ENCODE measurements around the gene PDCL2.
"Not testable (repeated sequence)": the region's sequence is repeated elsewhere in the genome, so short reads cannot be mapped to it uniquely, and the experiment has no call there.

Gene PDCL2

DNA sequence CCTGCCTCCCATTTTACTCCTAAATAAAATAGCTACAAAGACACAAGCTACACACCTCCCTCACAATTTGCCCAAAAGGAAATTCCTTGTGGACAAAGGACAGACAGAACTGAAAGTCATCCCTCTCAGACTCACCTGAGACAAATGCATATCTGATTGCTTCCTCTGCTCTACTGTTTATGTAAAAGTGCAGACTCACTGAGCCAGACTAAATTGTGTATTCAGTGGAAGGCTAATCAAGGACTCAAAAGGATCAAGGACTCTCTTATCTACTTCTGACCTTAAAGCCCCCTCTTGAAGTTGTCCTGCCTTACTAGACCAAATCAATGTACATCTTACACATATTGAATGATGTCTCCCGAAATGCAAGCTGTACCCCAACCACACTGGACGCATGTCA, 3.9 kb downstream of the PDCL2 start:
- DNase-seq (ENCODE audit: low read depth), result no peak

DNA sequence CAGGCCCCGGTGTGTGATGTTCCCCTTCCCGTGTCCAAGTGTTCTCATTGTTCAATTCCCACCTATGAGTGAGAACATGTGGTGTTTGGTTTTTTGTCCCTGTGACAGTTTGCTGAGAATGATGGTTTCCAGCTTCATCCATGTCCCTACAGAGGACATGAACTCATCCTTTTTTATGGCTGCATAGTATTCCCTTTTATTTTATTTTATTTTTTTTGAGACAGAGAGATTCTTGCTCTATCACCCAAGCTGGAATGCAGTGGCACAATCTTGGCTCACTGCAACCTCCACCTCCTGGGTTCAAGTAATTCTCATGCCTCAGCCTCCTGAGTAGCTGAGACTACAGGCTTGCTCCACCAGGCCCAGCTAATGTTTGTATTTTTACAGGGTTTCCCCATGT, 9.3 kb downstream of the PDCL2 start:
- not testable (repeated sequence) for DNase-seq (ENCODE audit: low read depth)

- no peak for DNase-seq (ENCODE audit: low read depth)
Observed at GRCh38 chr4:55578341-55579010, 13.6 kb downstream of the PDCL2 start.

DNA sequence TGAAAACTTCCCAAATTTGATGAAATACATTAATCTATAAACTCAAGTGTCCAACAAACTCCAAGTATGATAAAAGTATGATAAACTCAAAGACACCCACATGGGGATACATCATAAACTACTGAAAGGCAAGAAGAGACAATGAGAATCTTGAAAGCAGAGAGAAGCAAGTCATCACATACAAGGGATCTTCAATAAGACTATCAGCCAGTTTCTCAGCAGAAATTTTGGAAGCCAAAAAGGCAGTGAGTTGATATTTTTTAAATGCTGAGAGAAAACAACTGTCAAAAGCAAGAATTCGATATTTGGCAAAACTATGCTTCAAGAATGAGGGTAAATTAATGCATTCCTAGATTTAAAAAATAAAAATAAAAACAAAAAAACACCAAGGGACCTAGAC, 16.5 kb downstream of the PDCL2 start:
- DNase-seq (ENCODE audit: low read depth), result no peak

DNA sequence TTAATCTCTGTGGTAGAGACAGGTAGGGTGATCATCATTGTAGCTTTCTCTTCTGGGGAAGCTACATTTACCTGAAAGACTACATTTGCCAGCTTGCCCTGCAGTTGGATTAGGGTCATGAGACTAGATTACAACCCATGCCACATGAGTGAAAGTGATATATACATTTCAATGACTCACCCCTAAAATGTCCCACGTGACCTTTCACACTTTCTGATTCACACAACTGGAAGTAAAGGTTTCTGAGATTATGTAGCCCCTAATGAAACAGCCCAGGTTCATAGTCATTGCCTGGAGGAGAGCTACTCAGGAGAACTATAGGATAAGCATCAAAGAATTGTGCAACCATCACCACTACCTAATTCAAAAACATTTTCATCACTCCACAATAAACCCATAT, 17.8 kb downstream of the PDCL2 start:
- no peak for DNase-seq (ENCODE audit: low read depth)

DNA sequence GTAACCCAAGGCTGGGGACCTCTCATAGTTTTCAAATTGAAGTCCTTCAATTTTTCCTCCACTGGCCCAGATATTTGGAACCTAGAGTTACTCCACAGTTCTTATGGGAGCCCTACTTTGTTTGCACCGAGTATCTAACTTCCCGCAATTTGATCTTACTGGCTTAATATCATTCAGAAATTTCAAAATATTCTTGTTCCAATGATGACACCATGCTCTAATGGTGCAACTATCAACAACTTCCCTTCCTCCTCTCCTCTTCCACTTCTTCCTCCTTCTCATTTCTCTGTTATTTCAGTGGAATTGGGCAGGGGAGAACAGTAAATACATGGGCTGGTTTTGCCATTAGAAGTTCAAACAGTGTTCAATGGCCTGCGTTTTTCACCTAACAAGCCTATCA, 20.2 kb downstream of the PDCL2 start:
- DNase-seq (ENCODE audit: low read depth), result no peak

GRCh38 chr4:55568905-55569504, 23.0 kb downstream of the PDCL2 start:
- DNase-seq (ENCODE audit: low read depth), result no peak

DNA sequence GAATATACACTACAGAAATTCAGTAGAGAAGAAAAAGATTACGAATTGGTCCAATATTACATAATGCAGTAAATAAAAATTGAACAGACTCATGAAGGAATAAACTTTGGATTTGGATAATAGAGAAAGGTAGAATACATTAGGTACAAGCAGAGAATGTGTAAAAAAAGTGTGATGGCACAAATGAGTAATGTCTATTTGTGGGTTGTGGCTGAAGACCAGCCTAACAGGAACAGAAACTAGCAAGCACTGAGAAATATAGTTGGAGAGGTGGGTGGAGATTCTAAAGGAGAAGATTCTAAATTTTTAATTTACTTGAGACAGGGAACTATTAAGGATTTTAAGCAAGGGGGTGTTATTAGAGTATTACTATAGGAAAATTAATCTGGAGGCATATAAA, 30.2 kb downstream of the PDCL2 start:
- no peak for DNase-seq (ENCODE audit: low read depth)

DNA sequence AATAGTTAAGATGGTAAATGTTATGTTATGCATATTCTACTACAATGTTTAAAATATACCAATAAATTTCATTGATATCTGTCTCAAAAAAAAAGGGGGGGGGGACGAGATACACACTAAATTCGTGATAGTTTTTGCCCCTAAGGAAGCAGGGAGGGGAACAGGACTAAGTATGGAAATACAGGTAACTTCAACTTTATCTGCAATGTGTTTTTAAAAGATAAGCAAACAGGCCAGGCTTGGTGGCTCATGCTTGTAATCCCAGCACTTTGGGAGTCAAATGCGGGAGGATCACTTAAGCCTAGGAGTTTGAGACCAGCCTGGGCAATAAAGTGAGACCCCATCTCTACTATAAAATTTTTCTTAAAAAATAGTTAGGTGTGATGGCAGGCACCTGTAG, 31.9 kb downstream of the PDCL2 start:
- no peak for DNase-seq (ENCODE audit: low read depth)

GRCh38 chr4:55554453-55555030, 37.5 kb downstream of the PDCL2 start:
- no peak for DNase-seq (ENCODE audit: low read depth)

DNA sequence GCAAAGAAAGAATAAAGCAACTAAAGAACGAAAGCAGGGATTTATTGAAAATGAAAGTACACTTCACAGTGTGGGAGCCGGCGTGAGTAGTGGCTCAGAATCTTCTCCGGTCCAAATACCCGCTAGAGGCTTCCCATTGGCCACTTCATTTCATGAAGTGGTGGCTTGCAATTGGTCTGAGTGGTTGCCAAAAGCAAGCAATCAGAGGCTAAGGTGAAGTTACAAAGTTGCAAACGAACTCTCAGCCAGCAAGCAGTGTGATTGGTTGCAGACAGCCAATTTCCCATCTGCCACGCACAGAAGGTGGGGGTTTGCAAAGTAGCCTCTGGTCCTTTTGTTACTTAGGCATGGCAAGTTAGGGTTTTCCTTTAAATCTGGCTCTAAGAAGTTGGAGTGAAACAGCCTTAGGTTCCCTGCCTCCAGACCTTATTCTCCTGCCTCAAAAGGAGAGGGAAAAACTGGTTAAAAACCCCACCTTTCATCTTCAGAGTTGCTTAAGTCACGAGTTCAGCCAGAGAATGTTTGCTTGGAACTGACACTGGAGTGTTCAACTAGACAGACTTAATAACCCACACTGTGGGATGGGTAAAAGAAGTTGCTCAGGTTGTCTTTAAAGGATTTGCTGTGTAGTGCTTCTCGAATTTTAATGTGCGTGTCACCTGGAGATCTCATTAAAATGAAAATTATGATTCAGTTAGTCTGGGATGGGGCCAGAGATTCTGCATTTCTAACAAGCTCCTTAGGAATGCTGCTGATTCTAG, 38.4 kb downstream of the PDCL2 start:
- no peak for DNase-seq (ENCODE audit: low read depth)

DNA sequence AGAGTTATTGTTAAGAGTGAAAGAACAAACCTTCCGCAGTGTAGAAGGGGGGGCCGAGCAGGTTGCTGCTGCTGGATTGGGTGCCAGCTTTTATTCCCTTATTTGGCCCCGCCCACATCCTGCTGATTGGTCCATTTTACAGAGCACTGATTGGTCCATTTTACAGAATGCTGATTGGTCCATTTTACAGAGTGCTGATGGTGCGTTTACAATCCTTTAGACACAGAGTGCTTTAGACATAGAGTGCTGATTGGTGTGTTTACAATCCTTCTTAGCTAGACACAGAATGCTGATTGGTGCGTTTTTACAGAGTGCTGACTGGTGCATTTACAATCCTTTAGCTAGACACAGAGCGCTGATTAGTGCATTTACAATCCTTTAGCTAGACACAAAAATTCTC, 40.1 kb downstream of the PDCL2 start:
- DNase-seq (ENCODE audit: low read depth), result not testable (repeated sequence)

DNA sequence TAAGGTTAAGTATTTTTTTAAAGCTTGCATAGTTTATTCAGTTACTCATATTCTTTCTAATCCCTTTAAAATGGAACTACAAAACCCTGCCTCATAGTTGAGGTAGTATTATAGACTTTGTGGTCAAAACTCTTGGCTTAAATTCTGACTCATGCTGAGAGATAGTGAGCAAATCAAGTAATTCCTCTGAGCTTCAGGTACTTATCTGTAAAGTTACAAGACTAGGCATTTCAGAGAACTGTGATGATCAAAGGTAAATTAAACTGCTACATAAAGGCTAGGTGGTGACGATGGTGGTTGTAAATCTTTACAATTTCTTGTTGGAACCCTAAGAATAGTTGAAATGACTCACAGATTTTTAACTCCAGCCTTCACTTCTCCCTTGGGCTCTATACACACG, 42.2 kb downstream of the PDCL2 start:
- no peak for DNase-seq (ENCODE audit: low read depth)

DNA sequence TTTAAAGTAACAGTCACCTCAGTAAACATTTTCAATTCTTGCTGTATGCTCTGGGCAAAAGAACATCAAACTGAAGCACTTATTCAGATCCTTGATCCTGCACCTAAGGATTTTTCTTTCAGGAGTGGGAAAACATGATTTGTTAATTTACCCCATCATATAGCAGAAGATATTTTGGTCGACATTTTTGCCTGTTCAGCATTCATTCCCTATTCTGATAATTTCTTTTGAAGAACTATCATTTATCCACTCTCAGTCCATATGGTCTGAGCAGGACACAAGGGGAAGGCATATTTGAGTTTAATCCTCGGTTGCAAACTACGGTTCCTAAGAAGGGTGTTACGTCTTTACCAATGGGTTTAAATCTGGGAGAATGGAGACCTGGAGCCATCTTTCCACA, 44.1 kb downstream of the PDCL2 start:
- DNase-seq (ENCODE audit: low read depth), result no peak

- no peak for DNase-seq (ENCODE audit: low read depth)
Observed at GRCh38 chr4:55547466-55547770, 44.6 kb downstream of the PDCL2 start.

DNA sequence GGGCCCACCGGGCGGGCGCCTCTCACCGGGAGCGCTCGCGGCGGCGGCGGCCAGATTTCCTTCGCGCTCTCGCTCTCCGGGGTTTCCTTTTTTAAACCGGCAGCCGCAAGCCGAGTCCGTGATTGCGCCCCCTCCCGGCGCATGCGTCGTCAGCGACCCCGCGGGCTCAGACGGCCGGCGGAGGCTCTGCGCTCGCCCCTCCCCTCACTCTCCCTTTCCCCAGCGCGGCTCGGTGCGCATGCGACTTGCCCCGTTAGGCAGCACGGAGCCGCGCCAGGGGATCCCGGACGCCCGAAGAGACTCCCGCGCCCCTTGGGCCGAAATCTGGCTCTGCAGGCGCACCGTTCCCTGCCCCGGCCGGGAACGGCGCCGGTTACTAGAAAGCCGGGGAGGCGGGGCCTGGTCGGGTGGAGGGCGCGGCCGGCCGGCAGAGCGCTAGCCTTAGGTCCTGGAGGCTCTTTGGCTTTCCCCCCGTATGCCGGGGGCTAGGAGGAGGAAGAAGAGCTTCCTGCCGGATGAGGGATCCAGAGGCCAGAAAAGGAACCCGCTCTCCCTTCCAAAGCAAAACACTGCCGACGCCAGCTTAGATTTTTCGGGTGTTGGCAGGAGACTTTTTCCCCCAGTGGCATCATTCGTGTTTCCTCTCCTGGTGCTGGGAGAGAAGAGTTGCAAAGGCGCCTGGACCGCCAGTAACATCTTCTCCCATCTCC, 45.1 kb downstream of the PDCL2 start, which contains the start of gene CLOCK:
Gene CLOCK, minus strand, starts transcription at position 154 of the 710 bp plus-strand sequence. CDS start 64,124 bp downstream, outside the sequence.
- peak; percentile 67 for DNase-seq (ENCODE audit: low read depth)

GRCh38 chr4:55546506-55546755, 45.6 kb downstream of the PDCL2 start:
- no peak for DNase-seq (ENCODE audit: low read depth)

DNA sequence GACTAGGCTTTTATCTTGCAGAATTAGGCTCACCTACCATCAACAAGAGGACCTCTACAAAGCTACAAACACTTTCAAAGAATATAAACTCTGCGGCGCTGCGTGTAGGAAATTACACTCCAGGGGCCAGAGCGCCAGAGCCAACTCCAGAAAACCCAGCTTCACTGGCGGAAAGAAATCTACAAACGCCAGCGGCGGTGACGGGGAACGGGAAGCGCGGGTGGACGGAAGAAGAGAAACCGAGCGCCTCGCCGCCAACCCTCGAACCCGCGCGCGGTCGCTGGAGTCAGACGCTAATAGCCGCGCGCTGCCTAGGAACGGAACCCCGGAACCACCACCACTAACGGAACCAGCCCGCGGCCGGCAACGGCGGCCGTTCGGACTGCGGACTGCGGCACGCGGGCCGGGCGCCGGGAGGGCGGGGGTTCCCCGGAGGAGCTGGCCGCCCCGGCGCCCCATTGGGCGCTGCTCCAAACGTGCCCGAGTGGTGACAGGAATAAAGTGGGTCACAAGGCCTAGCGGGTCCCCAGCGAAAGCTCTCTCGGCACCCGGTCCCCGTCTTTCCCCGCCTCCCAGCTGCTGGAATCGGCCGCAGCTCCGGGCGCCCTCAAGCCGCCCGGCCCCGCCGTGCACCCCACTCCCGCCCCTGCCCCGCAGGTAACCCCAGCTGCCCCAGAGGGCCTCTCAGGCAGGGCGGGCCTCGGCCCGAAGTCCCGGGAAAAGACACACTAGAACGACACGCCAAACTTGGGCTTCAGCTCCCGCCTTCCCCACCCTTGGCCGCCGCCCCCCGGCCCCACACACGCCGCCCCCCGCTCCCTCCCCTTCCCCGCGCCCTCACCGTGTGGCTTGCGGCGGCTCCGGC, 46.2 kb downstream of the PDCL2 start:
- DNase-seq (ENCODE audit: low read depth), result peak; percentile 27

DNA sequence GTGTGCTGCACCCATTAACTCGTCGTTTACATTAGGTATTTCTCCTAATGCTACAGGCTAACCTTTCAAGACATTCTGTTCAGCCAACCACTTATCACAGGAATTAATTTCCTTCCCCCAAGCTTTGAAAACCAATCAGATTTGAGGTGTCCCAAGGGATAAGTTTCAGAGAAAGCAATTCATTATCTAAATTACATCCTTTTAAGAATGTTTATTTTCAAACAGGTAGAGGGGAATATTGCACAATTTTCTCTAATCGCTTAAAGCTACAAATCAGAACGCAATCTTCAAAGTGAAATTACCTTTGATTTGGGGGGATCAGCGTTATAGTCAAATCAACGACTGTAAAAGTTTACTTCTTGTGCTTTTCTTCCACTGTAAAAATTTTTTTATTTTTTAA, 46.9 kb downstream of the PDCL2 start:
- no peak for DNase-seq (ENCODE audit: low read depth)

- DNase-seq (ENCODE audit: low read depth), result no peak
Observed at GRCh38 chr4:55543858-55544257, 48.2 kb downstream of the PDCL2 start.

DNA sequence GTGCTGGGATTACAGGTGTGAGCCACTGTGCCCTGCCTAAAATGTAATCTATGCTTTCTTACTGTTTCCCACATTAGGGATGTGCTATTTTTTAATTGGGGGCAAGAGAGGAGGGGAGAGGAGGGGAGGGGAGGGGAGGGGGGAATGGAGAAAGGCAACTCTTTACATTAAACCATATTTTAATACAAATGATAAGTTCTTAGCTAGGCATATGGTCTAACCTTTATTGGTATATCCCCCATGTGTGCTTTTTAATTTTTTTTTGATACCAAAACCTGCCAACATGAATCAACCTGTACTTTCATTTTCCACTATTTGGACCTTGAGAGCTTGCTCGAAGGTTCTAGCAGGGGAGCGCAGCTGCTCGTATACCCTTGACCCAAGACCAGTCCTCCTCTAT, 51.8 kb downstream of the PDCL2 start:
- no peak for DNase-seq (ENCODE audit: low read depth)

DNA sequence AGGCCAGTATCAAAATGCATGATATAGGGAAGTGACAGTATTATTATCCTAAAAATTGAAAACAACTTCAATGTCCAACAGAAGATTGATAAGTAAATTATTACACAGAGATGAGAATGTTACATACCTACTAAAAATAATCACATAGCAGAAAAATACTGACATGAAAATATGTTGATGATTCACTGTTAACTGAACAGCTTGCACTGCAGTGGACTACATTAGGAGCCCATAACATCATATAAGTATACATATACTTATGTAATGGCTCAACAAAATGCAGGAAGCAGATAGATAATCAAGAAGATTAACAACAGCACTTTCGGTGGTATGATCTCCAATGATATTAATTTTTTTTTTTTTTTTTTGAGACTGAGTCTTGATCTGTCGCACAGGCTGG, 52.4 kb downstream of the PDCL2 start:
- DNase-seq (ENCODE audit: low read depth), result no peak

Measured in stimulated activated CD8-positive, alpha-beta memory T cell treated with anti-CD3 and anti-CD28 coated beads, Interleukin-15, amount 100 ng/mL, for 1 hour (primary cell).